Left ventricle myocardium superior (tissue), 1 donor: ENCODE results near the gene CLSTN2. TPM values are rescaled to one million over a fixed set of nuclear protein-coding genes. Genes with fewer than 3 reads are reported as not detected.

Experiments
- ATAC-seq: fragments of 200-7000 bp; cut with Tn5 transposase; one replicate; pipeline ENCODE4 v1.9.1; 2020; ENCODE audit warnings: mild to moderate bottlenecking, moderate library complexity
- DNase-seq: peaks from one replicate; pipeline ENCODE4 v3.0.0-alpha.2; 2020
- intact Hi-C: fragments of 100-400 bp; cut with micrococcal nuclease; formaldehyde crosslinking; loops from one replicate; pipeline ENCODE4 v1.11.0; 2022
- total RNA-seq: library from RNA; stranded (reverse); fragmentation: NEBNext Ultra II Directional; extraction: Animal tissue kit (Norgen Biotek cat#: 25700); gene quantifications from one replicate; pipeline ENCODE4 v1.2.1, GENCODE V29; 2021
- donor health status: DM: no; HTN: yes; CAD: no; lungs with severe emphysema.

CLSTN2 gene
- total RNA-seq, 1 donor from 2014 or later, result 4.9 TPM

GRCh38 chr3:140441006-140441405 is 506.0 kb downstream of the CLSTN2 start:
- no peak for ATAC-seq
- DNase-seq, result no peak
- intact Hi-C loops, result no loop called here

DNA sequence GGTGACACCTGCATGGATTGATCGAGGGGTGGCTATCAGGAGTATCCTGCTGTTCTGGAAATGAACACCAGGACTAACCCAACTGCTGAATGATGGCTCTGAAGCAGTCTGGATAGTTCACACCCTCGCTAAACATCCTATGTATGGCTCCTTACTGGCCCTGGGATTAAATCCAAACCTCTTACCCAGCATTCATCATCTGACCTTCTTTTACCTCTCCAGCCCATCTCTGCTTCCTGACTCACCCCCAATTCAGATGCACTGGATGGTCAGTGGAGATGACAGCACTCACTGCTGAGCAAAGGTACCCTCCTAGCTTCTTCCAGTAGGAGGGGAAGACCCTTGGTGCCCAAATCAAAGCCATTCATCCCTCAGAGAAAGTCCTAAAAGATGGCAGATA is 507.6 kb downstream of the CLSTN2 start:
- no peak for ATAC-seq
- intact Hi-C loops, result no loop called here
- DNase-seq, result no peak

DNA sequence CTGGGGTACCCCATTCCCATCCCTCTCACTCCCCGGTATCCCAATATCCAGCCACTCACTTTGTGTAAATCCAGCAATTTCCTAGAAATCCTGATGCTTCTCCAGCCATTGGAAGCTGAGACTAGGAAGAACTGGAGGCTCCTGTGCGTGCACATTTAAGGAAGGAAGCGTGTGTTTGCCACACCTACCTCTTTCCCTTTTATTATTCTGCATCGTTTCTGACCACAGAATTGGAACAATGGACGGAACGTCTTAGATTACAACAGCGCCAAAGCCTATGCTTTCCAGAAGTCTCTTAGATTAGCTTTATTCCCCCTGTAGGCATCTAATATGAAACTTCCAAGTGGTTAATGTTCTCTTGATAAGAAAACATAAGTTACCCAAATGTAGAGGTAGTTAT is 508.1 kb downstream of the CLSTN2 start:
- intact Hi-C loops, result no loop called here
- DNase-seq, result no peak
- ATAC-seq, result no peak

DNA sequence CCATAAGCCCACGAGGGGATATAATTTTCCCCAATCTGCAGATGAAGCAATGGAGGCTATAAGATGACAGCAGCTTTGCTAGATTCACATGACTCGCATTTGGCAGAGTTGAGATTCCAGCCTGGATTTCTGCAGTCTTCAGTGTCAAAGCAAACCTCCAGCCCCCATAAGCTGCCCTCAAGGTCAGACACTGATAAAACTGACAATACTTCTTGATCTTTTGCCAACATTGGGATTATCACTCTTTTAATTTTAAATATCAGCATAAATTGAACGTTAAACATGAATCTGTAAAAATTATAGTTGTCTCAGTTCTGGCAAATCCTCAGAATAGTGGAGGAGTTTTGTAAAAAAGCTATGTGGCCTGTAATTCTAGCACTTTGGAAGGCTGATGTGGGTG is 508.8 kb downstream of the CLSTN2 start:
- intact Hi-C loops, result no loop called here
- ATAC-seq, result no peak

DNA sequence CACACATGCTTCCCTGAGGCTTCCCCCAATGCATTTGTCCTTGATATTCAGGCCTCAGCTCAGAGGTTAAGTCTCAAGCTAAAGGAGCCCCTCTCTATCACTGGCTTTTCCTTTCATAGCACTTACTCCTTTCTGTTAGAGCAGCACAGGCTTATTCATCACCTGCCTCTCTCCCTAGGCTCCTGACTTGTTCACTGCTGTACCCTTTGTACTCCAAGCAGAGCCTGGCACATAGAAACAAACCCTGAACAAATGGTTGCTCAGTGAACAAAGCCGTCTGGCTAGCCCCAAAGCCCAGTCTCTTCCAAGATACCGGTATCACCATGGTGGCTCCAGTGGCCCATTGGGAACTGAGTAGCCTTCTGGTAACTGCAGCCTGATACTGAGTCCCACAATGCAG is 511.7 kb downstream of the CLSTN2 start:
- intact Hi-C loops, result no loop called here
- ATAC-seq (no peak), DNase-seq (no peak)

More for the DNA sequence above, 508.8 kb downstream of the CLSTN2 start:
- no peak for DNase-seq

GRCh38 chr3:140447136-140447535 is 512.2 kb downstream of the CLSTN2 start:
- intact Hi-C loops, result no loop called here
- ATAC-seq (no peak), DNase-seq (no peak)

DNA sequence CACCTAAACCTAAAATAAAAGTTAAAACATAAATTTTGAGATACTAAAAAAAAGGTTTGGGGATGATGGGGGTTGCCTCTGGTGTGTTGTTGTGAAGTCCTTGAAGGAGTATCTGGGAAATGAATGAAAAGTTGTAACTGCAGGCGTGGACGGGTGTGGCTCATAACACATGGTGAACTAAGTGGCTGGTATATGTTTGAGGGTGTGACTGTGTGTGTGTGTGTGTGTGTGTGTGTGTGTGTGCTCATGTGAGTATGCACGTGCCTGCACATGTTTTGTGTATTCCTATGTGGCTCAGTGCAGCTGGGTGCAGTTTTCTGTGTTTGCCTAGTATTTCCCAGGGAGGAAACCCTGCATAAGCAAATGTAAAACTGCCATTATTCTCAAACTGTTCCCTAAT is 513.0 kb downstream of the CLSTN2 start:
- intact Hi-C loops, result no loop called here
- no peak for ATAC-seq

GRCh38 chr3:140449413-140450256 is 514.6 kb downstream of the CLSTN2 start:
- ATAC-seq, result no peak
- intact Hi-C loops, result no loop called here
- no peak for DNase-seq

More for the DNA sequence above, 513.0 kb downstream of the CLSTN2 start:
- no peak for DNase-seq

DNA sequence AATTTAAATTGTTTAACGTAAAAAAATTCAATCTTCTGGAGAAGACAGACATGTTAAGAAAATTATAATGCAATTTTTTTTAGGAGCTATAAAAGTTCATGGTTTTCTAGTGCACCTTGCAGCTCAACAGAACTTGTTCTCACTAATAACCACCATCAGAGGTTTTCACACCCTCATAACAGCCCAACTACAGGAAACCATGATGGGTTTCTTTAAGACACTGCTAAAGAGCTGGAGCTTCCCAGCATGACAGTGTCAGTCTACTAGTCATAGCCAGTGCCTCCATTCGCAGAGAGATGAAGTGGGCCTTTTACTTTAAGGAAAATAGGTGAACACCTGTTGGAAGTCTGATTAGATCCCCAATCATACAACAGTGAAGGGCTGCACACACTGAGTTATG is 518.8 kb downstream of the CLSTN2 start:
- DNase-seq (no peak), ATAC-seq (no peak)
- intact Hi-C loops, result no loop called here

DNA sequence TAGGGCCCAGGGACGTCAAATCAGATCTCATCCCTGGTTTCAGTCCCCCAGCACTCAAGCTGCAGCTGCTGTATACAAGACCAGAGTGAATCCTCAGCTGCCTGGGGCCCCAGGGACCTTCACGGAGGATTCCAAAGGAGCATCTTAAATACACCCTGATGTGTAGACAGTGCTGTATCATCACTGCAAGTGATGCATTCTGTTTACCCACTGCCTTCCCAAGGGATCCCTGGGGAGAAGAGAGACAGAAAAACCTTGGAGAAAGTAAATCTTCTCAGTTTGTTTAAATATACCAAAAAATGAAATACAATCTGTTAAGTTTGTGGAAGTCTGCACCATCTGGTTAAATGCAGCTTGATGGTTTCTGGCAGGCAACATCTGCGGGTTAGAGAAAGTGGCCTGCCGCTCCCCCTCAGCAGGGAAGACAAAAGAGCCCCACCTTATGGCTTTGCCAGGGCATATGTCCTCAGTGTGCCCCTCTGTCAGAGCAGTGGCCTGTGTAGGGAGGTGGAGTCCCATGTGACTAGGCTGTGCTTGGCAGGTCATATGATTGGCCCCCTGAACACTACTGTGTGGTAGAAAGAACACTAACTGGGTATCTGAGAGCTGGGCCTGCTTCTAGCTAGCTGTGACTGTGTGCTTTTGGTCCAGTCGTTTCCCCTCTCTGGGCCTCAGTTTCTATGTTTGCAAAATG is 520.7 kb downstream of the CLSTN2 start:
- DNase-seq, result no peak
- ATAC-seq, result no peak
- intact Hi-C loops, result no loop called here

- intact Hi-C loops, result no loop called here
- no peak for ATAC-seq
- DNase-seq, result no peak
Measured at GRCh38 chr3:140456974-140457373, 522.0 kb downstream of the CLSTN2 start.

DNA sequence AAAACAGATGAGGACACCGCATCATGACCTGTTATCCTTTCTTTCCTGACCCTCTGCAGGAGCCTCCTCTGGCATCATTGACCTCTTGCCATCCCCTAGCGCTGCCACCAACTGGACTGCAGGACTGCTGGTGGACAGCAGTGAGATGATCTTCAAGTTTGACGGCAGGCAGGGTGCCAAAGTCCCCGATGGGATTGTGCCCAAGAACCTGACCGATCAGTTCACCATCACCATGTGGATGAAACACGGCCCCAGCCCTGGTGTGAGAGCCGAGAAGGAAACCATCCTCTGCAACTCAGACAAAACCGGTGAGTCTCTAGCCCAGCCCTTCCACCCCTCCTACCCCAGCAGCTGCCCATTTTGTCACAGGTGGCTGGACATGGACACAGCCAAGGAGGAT is 524.5 kb downstream of the CLSTN2 start:
- ATAC-seq (no peak), DNase-seq (no peak)
- intact Hi-C loops, result no loop called here

- ATAC-seq, result no peak
- no peak for DNase-seq
- intact Hi-C loops, result no loop called here
Measured at GRCh38 chr3:140461250-140461649, 526.3 kb downstream of the CLSTN2 start.

GRCh38 chr3:140463355-140463754 is 528.4 kb downstream of the CLSTN2 start:
- intact Hi-C loops, result no loop called here
- peak; percentile 81 for ATAC-seq
- DNase-seq, result peak; percentile 41

GRCh38 chr3:140465988-140466387 is 531.0 kb downstream of the CLSTN2 start:
- ATAC-seq (no peak), DNase-seq (no peak)
- intact Hi-C loops, result no loop called here

DNA sequence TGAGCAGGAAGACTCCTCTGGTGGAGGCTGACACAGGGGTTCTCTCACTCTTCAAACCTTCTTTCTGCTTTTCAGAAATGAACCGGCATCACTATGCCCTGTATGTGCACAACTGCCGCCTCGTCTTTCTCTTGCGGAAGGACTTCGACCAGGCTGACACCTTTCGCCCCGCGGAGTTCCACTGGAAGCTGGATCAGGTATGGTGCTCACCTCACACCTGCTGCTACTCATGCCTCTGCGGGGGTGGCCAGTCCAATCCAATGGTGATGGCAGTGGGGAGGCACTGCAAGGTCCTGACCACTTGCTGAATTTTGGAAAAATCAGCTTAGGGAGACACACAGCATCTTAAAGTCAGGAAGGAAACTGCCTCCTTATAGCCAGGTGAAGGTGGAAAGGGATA is 531.5 kb downstream of the CLSTN2 start:
- ATAC-seq (no peak), DNase-seq (no peak)
- intact Hi-C loops, result no loop called here

GRCh38 chr3:140467104-140467577 is 532.2 kb downstream of the CLSTN2 start:
- ATAC-seq, result peak; percentile 81
- no peak for DNase-seq
- intact Hi-C loops, result no loop called here

DNA sequence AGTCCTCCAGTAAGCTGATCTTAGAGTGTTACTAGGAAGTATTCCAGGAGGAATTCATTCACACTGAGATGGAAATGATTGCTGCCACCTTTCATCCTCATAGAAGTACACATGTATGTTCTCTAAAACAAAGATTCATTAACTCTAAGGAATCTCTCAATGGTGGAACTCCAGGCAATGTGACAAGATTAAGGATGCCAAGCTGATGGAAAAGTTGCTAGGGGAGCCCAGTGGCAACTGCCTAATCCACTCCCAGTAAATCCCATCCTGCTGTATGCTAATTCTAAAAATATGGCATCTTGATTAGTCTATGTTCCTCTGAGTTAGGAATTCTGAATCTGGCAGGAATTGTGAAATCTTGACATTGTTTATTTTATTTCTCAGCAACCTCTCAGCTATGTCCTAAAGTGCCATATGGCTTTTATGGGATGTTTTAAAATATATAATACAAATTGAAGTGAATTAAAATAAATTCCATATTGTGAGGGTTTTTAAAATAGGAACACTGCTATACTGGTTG is 532.9 kb downstream of the CLSTN2 start:
- no peak for ATAC-seq
- no peak for DNase-seq
- intact Hi-C loops, result no loop called here

- DNase-seq, result no peak
- ATAC-seq, result no peak
- intact Hi-C loops, result no loop called here
Measured at GRCh38 chr3:140468407-140468806, 533.4 kb downstream of the CLSTN2 start.

DNA sequence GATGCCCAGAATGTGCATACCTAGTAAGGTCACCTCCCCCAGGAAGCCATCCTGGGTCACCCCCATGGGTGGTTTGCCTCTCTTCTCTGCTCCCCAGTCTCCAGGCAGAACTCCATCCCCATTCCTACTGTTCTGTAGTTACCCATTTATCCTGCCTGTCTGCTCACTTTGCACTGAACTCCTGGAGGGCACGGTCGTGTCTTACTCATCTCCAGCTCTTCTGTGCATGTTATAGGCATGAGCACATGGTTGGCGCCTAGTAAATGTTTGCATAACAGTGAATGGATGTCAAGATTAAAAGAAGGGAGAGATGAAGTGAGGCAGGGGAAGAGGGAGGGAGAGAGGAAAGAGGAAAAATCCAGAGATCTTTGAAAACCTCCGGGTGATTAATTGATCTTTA is 534.5 kb downstream of the CLSTN2 start:
- DNase-seq (no peak), ATAC-seq (no peak)
- intact Hi-C loops, result no loop called here
